Activated CD8-positive, alpha-beta memory T cell treated with anti-CD3 and anti-CD28 coated beads, Interleukin-2, amount 50 U/mL, for 1 hour (primary cell): Measurements from ENCODE around the gene FBXO7.

Source experiments
- DNase-seq: peaks from one replicate; pipeline ENCODE4 v3.0.0-alpha.2; 2020; ENCODE audit errors: extremely low read depth

Gene FBXO7

DNA sequence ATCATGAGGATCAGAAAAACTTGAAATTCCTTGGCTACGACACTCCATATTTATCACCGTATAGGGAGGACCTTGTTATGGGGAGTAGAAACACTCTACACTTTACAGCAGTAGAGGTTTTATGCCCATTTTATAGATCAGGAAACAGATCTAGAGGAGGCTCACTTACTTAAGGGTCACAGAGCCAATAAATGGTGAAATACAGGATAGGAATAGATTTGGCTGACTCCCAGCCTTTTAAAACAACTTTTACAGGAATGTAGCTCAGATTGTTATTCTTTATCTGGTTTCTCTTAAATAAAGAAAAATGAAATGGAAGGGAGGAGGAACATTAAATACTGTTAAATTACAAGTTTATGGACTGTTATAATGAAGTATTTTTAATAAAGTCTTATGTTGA lies 14.8 kb downstream of the FBXO7 start:
- no peak for DNase-seq

- DNase-seq = no peak
Observed at GRCh38 chr22:32490279-32490678, 15.7 kb downstream of the FBXO7 start.

DNA sequence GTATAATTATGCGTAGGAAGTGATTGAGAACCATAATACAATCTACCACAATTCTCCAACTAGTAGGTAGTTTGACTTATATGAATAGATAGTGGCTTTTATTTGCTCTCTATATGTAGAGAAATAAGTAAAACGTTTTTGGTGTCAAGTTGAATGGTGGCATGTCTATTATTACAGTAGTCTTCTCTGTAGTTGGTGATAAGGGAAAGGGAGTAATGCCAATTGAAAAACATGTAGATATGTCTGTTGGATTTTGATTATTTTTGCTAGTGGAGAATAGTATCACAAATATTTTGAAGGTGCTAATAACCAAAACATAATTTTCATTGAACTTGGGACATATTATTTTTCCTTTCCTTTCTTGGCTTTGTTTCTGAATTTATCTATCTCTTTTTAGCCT lies 17.5 kb downstream of the FBXO7 start:
- DNase-seq = no peak

- no peak for DNase-seq
Observed at GRCh38 chr22:32493551-32493950, 18.9 kb downstream of the FBXO7 start.

- DNase-seq = no peak
Observed at GRCh38 chr22:32494971-32495370, 20.4 kb downstream of the FBXO7 start.

GRCh38 chr22:32499666-32500065 lies 25.1 kb downstream of the FBXO7 start:
- DNase-seq = no peak

GRCh38 chr22:32501836-32502752 lies 27.5 kb downstream of the FBXO7 start:
- DNase-seq = no peak

GRCh38 chr22:32509045-32509444 lies 34.4 kb downstream of the FBXO7 start:
- DNase-seq = no peak

DNA sequence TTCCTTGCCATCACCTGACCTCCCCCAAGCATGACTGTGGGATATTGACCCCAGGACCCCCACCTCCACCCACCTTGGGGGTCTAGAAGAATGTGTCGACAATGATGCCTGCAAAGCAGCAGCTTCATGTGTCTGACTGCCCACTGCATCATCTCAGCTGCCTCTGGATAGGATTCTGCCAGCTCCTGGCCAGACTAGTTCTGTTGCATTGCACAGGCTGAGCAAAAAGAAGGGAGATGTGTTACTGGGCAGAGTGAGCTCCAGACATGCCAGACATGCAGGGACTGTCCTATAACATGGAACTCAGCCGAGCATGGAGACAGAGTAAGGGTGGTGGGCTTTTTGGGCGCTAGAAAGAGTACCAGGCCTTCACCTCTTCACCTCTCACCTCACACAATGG lies 36.7 kb downstream of the FBXO7 start:
- DNase-seq = no peak

DNA sequence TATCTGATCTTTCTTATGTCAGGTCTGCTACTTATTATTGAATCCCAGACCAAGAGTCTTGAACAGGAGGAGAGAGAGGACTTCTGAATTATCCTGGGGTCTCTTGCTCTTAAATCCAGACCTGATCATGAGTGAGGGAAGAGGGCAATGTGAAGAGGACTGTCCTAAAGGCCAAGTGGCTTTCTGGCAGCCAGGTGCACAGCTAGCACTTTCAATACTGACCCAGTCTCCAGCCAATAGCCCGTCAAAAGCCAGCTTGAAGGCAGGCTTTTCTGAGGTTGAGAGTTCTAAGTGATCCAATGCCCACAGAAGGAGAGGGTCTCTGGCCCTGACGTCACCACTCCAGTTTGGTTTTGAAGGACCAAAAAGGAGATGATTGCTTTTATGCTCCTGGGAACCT lies 37.2 kb downstream of the FBXO7 start:
- DNase-seq = no peak

- DNase-seq = no peak
Observed at GRCh38 chr22:32512267-32512982, 37.8 kb downstream of the FBXO7 start.

DNA sequence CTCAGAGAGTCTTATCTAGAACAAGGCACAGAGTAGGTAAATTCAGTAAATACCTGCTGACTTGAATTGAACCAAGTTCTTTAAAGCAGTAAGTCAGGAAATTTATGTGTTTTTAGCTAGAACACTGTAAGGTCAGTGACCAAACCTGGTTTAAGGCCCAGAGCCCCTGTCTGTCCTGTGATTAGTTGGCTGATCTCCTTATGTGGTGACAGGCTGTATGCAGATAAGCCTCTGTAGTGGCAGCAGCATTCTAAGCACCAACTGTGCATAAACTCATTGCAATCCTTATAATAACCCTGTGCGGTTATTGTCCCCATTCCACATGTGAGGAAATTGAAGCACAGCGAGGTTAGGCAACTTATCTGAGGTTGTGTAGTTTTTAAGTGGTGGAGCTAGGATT lies 40.5 kb downstream of the FBXO7 start:
- DNase-seq = no peak

- DNase-seq = no peak
Observed at GRCh38 chr22:32517488-32517887, 42.9 kb downstream of the FBXO7 start.

DNA sequence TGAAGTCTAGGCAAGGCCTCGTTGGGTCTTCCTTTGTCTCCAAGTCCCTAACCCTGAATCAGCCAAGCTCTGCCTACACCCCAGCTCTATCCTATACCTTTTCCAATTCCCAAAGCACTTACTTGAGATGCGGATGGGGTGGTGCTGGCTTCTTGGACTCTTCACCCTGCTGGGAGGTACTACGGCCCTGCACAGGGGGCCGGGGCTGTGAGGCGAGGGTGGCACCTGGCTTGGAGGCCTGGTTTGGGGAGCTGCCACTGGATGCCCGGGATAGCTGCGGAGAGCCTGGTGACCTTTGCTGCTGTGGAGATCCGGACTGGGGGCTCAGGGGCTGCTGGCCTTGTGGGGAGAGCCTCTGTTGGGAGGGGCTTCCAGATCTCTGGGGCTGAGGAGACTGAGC lies 43.3 kb downstream of the FBXO7 start:
- no peak for DNase-seq

GRCh38 chr22:32518381-32518780 lies 43.8 kb downstream of the FBXO7 start:
- DNase-seq = no peak

- DNase-seq = no peak
Observed at GRCh38 chr22:32518848-32519247, 44.2 kb downstream of the FBXO7 start.

- DNase-seq = no peak
Observed at GRCh38 chr22:32520612-32521011, 46.0 kb downstream of the FBXO7 start.

- no peak for DNase-seq
Observed at GRCh38 chr22:32522237-32522636, 47.6 kb downstream of the FBXO7 start.

- no peak for DNase-seq
Observed at GRCh38 chr22:32527756-32528155, 53.1 kb downstream of the FBXO7 start.

DNA sequence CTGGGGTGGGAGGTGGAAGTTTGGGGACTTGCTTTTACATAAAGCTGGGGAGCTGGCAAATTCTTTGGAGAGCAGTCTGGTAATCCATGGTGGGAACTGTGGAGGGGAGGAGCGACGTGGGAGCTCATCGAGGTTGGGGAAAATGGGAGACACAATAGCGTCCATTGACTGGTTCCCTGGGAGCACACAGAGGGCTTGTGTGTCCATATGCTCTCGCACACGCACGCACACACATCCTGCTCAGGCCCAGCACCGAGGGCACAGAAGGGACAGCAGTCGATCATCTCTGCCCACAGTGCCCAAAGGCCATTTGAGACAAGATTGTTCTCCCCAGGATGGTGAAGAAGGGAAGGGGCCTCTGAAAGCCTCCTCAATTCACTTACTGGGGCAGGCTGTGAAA lies 53.7 kb downstream of the FBXO7 start:
- no peak for DNase-seq

- no peak for DNase-seq
Observed at GRCh38 chr22:32528984-32529982, 54.7 kb downstream of the FBXO7 start.

- DNase-seq = no peak
Observed at GRCh38 chr22:32531228-32531627, 56.6 kb downstream of the FBXO7 start.
